SU-DHL-6 (cell line): ENCODE measurements around the gene CD300A.

Source experiments
- H2AFZ ChIP-seq: fragments of 200-600 bp; sonication (generic); 2 replicates; pipeline ENCODE4 v1.6.1; 2014; ENCODE audit warnings: low read depth, mild to moderate bottlenecking, moderate library complexity, mixed read lengths, antibody characterized with exemption, low read length; ENCODE audit not compliant: severe bottlenecking
- H3F3A ChIP-seq: fragments of 200-600 bp; shearing (Covaris generic); 2 replicates; pipeline ENCODE4 v1.6.0; 2016; ENCODE audit warnings: antibody characterized with exemption, mild to moderate bottlenecking; ENCODE audit not compliant: insufficient read depth
- H3K27ac ChIP-seq: fragments of 200-600 bp; sonication (generic); 2 replicates; pipeline ENCODE4 v1.5.1; 2016; ENCODE audit warnings: low read depth, mild to moderate bottlenecking, low read length, moderate library complexity, mixed read lengths
- H3K27me3 ChIP-seq: fragments of 200-600 bp; sonication (generic), shearing (Covaris generic); 2 replicates; pipeline ENCODE4 v1.6.0; 2014; ENCODE audit warnings: mild to moderate bottlenecking, low read length
- H3K36me3 ChIP-seq: fragments of 200-600 bp; sonication (generic); 2 replicates; pipeline ENCODE4 v1.6.1; 2014; ENCODE audit warnings: mild to moderate bottlenecking, low read length, mixed read lengths
- H3K4me2 ChIP-seq: fragments of 300-600, 200-600 bp; shearing (Covaris generic), sonication (generic); 2 replicates; pipeline ENCODE4 v1.6.0; 2014; ENCODE audit warnings: low read length, low read depth, mild to moderate bottlenecking; ENCODE audit not compliant: poor library complexity, severe bottlenecking
- H3K4me3 ChIP-seq: fragments of 200-600 bp; sonication (generic); 2 replicates; pipeline ENCODE4 v1.5.1; 2014; ENCODE audit warnings: antibody characterized with exemption, low read length, mild to moderate bottlenecking, mixed read lengths; ENCODE audit not compliant: insufficient read depth, poor library complexity, severe bottlenecking
- H3K79me2 ChIP-seq: fragments of 200-600 bp; sonication (generic); 2 replicates; pipeline ENCODE4 v1.6.1; 2014; ENCODE audit warnings: mild to moderate bottlenecking, low read length, moderate library complexity; ENCODE audit not compliant: insufficient read depth
- H3K9ac ChIP-seq: fragments of 200-600 bp; sonication (generic); 2 replicates; pipeline ENCODE4 v1.7.0; 2014; ENCODE audit warnings: mild to moderate bottlenecking, low read length
- H3K9me2 ChIP-seq: fragments of 200-600 bp; sonication (generic); replicated peaks from 2 replicates; pipeline ENCODE4 v1.6.1; 2014; ENCODE audit warnings: low read length; ENCODE audit not compliant: insufficient read depth
- H3K9me3 ChIP-seq: fragments of 200-600 bp; sonication (generic); 2 replicates; pipeline ENCODE4 v1.6.1; 2014; ENCODE audit warnings: low read length, mixed read lengths; ENCODE audit not compliant: insufficient read depth
- H4K20me1 ChIP-seq: fragments of 200-600 bp; sonication (generic); 2 replicates; pipeline ENCODE4 v1.6.1; 2014; ENCODE audit warnings: low read depth, mild to moderate bottlenecking, antibody characterized with exemption, low read length, moderate library complexity, mixed read lengths
- EZH2phosphoT487 ChIP-seq: fragments of 200-600 bp; sonication (generic), shearing (Covaris generic); conservative IDR thresholded peaks from 2 replicates; pipeline ENCODE4 v1.6.1; 2018; ENCODE audit warnings: mild to moderate bottlenecking, antibody characterized with exemption, low read length, moderate library complexity, mixed read lengths
- TF ChIP-seq, protein P1 (sequence below): fragments of 200-600 bp; sonication (generic); IDR thresholded peaks from one replicate; pipeline ENCODE4 v1.5.1; 2017; ENCODE audit warnings: antibody characterized with exemption, mild to moderate bottlenecking, low read length, moderate library complexity; ENCODE audit not compliant: insufficient read depth, poor library complexity, severe bottlenecking

CD300A gene

DNA sequence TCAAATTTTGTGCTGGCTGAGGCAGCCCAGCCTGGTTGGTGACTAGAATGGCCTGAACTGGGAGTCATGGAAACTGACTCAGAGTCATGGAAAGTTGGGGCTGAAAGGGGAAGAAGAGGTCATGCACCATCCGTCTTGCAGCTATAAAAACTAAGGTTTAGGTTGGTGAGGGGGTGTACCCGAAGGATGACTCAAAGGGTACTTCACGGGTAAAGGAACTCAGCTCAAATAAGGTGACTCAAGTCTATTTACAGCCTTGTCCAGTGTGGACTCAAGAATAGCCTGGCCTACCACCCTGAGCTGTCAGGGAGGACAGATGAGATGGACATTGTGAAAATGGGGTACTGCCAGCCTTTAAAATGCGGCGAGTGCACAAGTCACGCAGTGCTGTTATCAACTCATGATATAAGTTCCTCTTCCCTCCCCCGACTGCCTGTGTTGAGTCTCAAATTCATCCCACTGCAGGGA lies 46.2 kb downstream of the CD300A start:
- Histone ChIP-seq H3F3A (peaks cover 6% of the 10 kb centered on the region; the same call in 1 of the 2 replicates), H3K9me3 (peaks cover 13% of the 10 kb centered on the region; the same call in 1 of the 2 replicates), H3K4me2 (no peak overlapping the region), H3K79me2 (no peaks in the 10 kb centered on the region), H2AFZ (no peak overlapping the region), H3K9me2 (no peaks in the 10 kb centered on the region), H3K27me3 (no peaks in the 10 kb centered on the region), H3K4me3 (no peak overlapping the region), H4K20me1 (no peaks in the 10 kb centered on the region), H3K27ac (no peak overlapping the region), H3K36me3 (no peaks in the 10 kb centered on the region), H3K9ac (no peak overlapping the region)
- TF ChIP-seq, protein P1, sequence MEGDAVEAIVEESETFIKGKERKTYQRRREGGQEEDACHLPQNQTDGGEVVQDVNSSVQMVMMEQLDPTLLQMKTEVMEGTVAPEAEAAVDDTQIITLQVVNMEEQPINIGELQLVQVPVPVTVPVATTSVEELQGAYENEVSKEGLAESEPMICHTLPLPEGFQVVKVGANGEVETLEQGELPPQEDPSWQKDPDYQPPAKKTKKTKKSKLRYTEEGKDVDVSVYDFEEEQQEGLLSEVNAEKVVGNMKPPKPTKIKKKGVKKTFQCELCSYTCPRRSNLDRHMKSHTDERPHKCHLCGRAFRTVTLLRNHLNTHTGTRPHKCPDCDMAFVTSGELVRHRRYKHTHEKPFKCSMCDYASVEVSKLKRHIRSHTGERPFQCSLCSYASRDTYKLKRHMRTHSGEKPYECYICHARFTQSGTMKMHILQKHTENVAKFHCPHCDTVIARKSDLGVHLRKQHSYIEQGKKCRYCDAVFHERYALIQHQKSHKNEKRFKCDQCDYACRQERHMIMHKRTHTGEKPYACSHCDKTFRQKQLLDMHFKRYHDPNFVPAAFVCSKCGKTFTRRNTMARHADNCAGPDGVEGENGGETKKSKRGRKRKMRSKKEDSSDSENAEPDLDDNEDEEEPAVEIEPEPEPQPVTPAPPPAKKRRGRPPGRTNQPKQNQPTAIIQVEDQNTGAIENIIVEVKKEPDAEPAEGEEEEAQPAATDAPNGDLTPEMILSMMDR: no peak
- TF ChIP-seq EZH2phosphoT487: no peak

DNA sequence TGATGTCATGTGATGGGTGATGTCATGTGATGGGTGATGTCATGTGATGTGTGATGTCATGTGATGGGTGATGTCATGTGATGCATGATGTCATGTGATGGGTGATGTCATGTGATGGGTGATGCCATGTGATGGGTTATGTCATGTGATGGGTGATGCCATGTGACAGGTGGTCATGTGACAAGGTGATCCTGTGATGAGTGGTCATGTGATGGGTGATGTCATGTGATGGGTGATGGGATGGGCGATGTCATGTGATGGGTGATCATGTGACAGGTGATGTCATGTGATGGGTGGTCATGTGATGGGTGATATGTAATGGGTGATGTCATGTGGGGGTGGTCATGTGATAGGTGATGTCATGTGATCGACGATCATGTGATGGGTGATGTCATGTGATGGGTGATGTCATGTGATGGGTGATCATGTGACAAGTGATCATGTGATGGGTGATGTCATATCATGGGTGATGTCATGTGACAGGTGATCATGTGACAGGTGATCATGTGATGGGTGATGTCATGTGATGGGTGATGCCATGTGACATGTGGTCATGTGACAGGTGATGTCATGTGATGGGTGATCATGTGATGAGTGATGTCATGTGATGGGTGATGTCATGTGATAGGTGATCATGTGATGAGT lies 47.7 kb downstream of the CD300A start:
- Histone ChIP-seq H4K20me1 (no peaks in the 10 kb centered on the region), H3K27ac (no peak overlapping the region), H3K9me2 (no peaks in the 10 kb centered on the region), H3K27me3 (no peaks in the 10 kb centered on the region), H3K36me3 (no peaks in the 10 kb centered on the region), H3F3A (peaks cover 6% of the 10 kb centered on the region; the same call in 1 of the 2 replicates), H2AFZ (no peak overlapping the region), H3K79me2 (no peaks in the 10 kb centered on the region), H3K9me3 (peaks cover 18% of the 10 kb centered on the region; the same call in 1 of the 2 replicates), H3K9ac (no peak overlapping the region), H3K4me2 (no peak overlapping the region), H3K4me3 (no peak overlapping the region)
- TF ChIP-seq EZH2phosphoT487: no peak
- TF ChIP-seq, protein P1: no peak

DNA sequence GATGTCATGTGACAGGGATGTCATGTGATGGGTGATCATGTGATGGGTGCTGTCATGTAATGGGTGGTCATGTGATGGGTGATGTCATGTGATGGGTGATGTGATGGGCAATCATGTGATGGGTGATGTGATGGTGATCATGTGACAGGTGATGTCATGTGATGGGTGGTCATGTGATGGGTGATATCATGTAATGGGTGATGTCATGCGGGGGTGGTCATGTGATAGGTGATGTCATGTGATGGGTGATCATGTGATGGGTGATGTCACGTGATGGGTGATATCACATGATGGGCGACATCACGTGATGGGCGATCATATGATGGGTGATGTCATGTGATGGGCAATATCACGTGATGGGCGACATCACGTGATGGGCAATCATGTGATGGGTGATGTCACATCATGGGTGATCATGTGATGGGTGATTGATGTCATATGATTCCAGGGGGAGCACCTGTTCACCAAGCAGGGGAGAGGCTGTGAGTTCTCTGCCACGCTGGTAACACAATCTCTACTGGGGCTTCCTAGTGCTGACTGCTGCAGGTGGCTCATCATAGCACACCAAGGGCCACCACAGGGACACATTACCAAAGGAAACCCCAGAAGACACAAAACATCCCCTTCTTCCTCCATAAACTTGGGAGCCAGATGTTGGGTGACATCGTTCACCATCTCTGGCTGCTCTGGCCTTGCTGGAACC lies 48.3 kb downstream of the CD300A start:
- H3K9me2 ChIP-seq: no peaks in the 10 kb centered on the region
- H3F3A ChIP-seq: peaks cover 6% of the 10 kb centered on the region; the same call in 1 of the 2 replicates
- no peak overlapping the region for H3K27ac ChIP-seq
- no peaks in the 10 kb centered on the region for H3K79me2 ChIP-seq
- TF ChIP-seq, protein P1: no peak
- no peak for TF ChIP-seq EZH2phosphoT487
- H2AFZ ChIP-seq: no peak overlapping the region
- H3K36me3 ChIP-seq: no peaks in the 10 kb centered on the region
- H3K27me3 ChIP-seq: no peaks in the 10 kb centered on the region
- H3K9ac ChIP-seq: no peak overlapping the region
- H3K4me2 ChIP-seq: no peak overlapping the region
- no peak overlapping the region for H3K4me3 ChIP-seq
- peaks cover 18% of the 10 kb centered on the region; the same call in 1 of the 2 replicates for H3K9me3 ChIP-seq
- no peaks in the 10 kb centered on the region for H4K20me1 ChIP-seq
